Measurements from ENCODE around the gene OVCA2. TPM values are rescaled to one million over a fixed set of nuclear protein-coding genes. Genes with fewer than 3 reads are reported as not detected.

The OVCA2 gene
- total RNA-seq, 1 experiment from 2014 or later = 24.6 TPM

- Histone ChIP-seq H3K18ac (ENCODE audit: insufficient read length, low read depth, low read length) (no peak overlapping the region), H2AFZ (ENCODE audit: low read length) (no peak overlapping the region), H4K8ac (replicated peaks; ENCODE audit: insufficient read length, low read depth, low read length) (no peak overlapping the region), H3K23ac (ENCODE audit: insufficient read length, low read depth, low read length) (no peak overlapping the region), H3T11ph (ENCODE audit: low read length) (no peak overlapping the region), H3K79me2 (ENCODE audit: insufficient read depth, low read length) (no peaks in the 10 kb centered on the region), H2BK15ac (ENCODE audit: low read depth, low read length) (no peak overlapping the region), H2BK120ac (ENCODE audit: low read depth, low read length, poor library complexity, severe bottlenecking) (no peak overlapping the region), H3K14ac (ENCODE audit: insufficient read depth, low read length) (no peak overlapping the region), H3K4me1 (ENCODE audit: insufficient read depth, low read length) (no peaks in the 10 kb centered on the region), H2BK5ac (ENCODE audit: insufficient read length, low read length) (no peak overlapping the region), H3K56ac (ENCODE audit: insufficient read length, low read depth, low read length) (no peak overlapping the region), H2AK5ac (ENCODE audit: insufficient read length, low read length) (no peak overlapping the region), H3K9me3 (ENCODE audit: control insufficient read depth, low read depth, low read length) (no peaks in the 10 kb centered on the region), H3K27me3 (ENCODE audit: insufficient read depth, low read length) (peaks cover 65% of the 10 kb centered on the region), H4K5ac (ENCODE audit: insufficient read length, low read depth, low read length) (no peak overlapping the region), H4K20me1 (ENCODE audit: control insufficient read depth, insufficient read depth, insufficient read length) (no peaks in the 10 kb centered on the region), H3K4me2 (ENCODE audit: insufficient read depth, insufficient read length, low read length) (peak overlapping the region; percentile 50), H3K9ac (ENCODE audit: extremely low read depth, insufficient read length, low read length) (no peak overlapping the region), H3K27ac (ENCODE audit: insufficient read length, low read depth, low read length) (no peak overlapping the region), H2BK12ac (ENCODE audit: insufficient read length, low read depth, low read length) (no peak overlapping the region), H4K91ac (ENCODE audit: insufficient read length, low read depth, low read length) (no peak overlapping the region), H2BK20ac (ENCODE audit: low read depth, low read length, poor library complexity, severe bottlenecking) (no peak overlapping the region), H3K79me1 (ENCODE audit: insufficient read depth, low read depth, low read length, poor library complexity, severe bottlenecking) (no peaks in the 10 kb centered on the region), H3K23me2 (ENCODE audit: insufficient read length, low read depth, low read length, poor library complexity, severe bottlenecking) (peaks cover 23% of the 10 kb centered on the region), H3K4ac (ENCODE audit: low read depth, low read length) (no peak overlapping the region)
- peaks cover 5 to 6% of the 10 kb centered on the region in 2 experiments; a peak in 4 of 5 replicates for H3K9me3 Mint-ChIP-seq
- peaks cover 9 to 19% of the 10 kb centered on the region in 2 experiments for H3K4me1 Mint-ChIP-seq
- no CpG with 5 or more reads among the region's 73 CpGs for WGBS (ENCODE audit: extremely low coverage, insufficient read length, low lambda C conversion rate)
- H3K27ac Mint-ChIP-seq = no peak overlapping the region
- DNase-seq = no peak
- peak overlapping the region; percentile 30 to 81; a peak in 3 of 5 replicates for H3K4me3 Mint-ChIP-seq
- TF ChIP-seq, protein P1, sequence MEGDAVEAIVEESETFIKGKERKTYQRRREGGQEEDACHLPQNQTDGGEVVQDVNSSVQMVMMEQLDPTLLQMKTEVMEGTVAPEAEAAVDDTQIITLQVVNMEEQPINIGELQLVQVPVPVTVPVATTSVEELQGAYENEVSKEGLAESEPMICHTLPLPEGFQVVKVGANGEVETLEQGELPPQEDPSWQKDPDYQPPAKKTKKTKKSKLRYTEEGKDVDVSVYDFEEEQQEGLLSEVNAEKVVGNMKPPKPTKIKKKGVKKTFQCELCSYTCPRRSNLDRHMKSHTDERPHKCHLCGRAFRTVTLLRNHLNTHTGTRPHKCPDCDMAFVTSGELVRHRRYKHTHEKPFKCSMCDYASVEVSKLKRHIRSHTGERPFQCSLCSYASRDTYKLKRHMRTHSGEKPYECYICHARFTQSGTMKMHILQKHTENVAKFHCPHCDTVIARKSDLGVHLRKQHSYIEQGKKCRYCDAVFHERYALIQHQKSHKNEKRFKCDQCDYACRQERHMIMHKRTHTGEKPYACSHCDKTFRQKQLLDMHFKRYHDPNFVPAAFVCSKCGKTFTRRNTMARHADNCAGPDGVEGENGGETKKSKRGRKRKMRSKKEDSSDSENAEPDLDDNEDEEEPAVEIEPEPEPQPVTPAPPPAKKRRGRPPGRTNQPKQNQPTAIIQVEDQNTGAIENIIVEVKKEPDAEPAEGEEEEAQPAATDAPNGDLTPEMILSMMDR (conservative IDR thresholded peaks at IDR 0.05) = no peak
- H3K36me3 Mint-ChIP-seq (ENCODE audit: insufficient read depth in 1 of 3, low read depth in 3 of 3) = no peaks in the 10 kb centered on the region; a peak in 1 of 7 replicates
- H3K27me3 Mint-ChIP-seq (ENCODE audit: low read depth) = peaks cover 95% of the 10 kb centered on the region
These were observed 17.1 kb upstream of the OVCA2 start for GRCh38 chr17:2024572-2025219.

Measured in H9 (cell line).